OCI-LY7 (cell line): Measurements from ENCODE around the gene CHST11. TPM values are rescaled to one million over a fixed set of nuclear protein-coding genes. Genes with fewer than 3 reads are reported as not detected.

Experiments used
- BruUV-seq: library from RNA; stranded (reverse); fragments of 400-500 nt; replicated peaks from 2 replicates; lab custom pipeline; 2021; lab: Mats Ljungman, UMichigan
- CTCF ChIA-PET: fragments of 300-600 bp; sonication (Branson Sonifier 250); formaldehyde crosslinking; loops from one replicate; lab custom pipeline; 2022; ENCODE audit warnings: antibody characterized with exemption; ENCODE audit not compliant: unreplicated experiment; lab: Charles Lee
- POLR2A ChIA-PET: fragments of 300-600 bp; sonication (Branson Sonifier 250); formaldehyde crosslinking; loops from one replicate; lab custom pipeline; 2022; ENCODE audit warnings: antibody characterized with exemption; lab: Charles Lee
- DNase-seq: peaks from one replicate; pipeline ENCODE4 v3.0.0-alpha.2; 2015; ENCODE audit warnings: low spot score
- H2AFZ ChIP-seq: fragments of 200-600 bp; sonication (generic), shearing (Covaris generic); 2 replicates; pipeline ENCODE4 v1.6.1; 2014; ENCODE audit warnings: mild to moderate bottlenecking, antibody characterized with exemption, low read length, moderate library complexity
- H3K27ac ChIP-seq: fragments of 200-600 bp; sonication (generic); 2 replicates; pipeline ENCODE4 v1.5.1; 2014; ENCODE audit warnings: mixed run types, low read depth, mild to moderate bottlenecking, moderate library complexity, low read length, inconsistent platforms; ENCODE audit not compliant: poor library complexity, severe bottlenecking
- H3K36me3 ChIP-seq: fragments of 200-600 bp; sonication (generic); 2 replicates; pipeline ENCODE4 v1.6.1; 2014; ENCODE audit warnings: mild to moderate bottlenecking, antibody characterized with exemption, low read length, moderate library complexity, mixed read lengths; ENCODE audit not compliant: insufficient read depth
- H3K4me1 ChIP-seq: fragments of 200-600 bp; sonication (generic); 2 replicates; pipeline ENCODE4 v1.5.1; 2014; ENCODE audit warnings: mild to moderate bottlenecking, low read length; ENCODE audit not compliant: insufficient read depth, poor library complexity, severe bottlenecking
- H3K4me2 ChIP-seq: fragments of 200-600 bp; sonication (generic); 2 replicates; pipeline ENCODE4 v1.6.1; 2014; ENCODE audit warnings: mild to moderate bottlenecking, low read length
- H3K4me3 ChIP-seq: fragments of 200-600 bp; sonication (generic); 2 replicates; pipeline ENCODE4 v1.5.1; 2014; ENCODE audit warnings: mild to moderate bottlenecking, low read depth, low read length; ENCODE audit not compliant: poor library complexity, severe bottlenecking
- H3K79me2 ChIP-seq: fragments of 200-600 bp; sonication (generic); 2 replicates; pipeline ENCODE4 v1.6.1; 2016; ENCODE audit warnings: low read depth, mild to moderate bottlenecking, low read length, moderate library complexity, mixed read lengths; ENCODE audit not compliant: insufficient read depth
- H3K9me2 ChIP-seq: fragments of 200-600 bp; sonication (generic); 2 replicates; pipeline ENCODE4 v1.6.1; 2016; ENCODE audit warnings: mild to moderate bottlenecking, low read length, mixed read lengths; ENCODE audit not compliant: insufficient read depth
- H3K9me3 ChIP-seq: fragments of 200-600 bp; sonication (generic); 2 replicates; pipeline ENCODE4 v1.6.1; 2014; ENCODE audit warnings: mild to moderate bottlenecking, mixed run types, low read length, mixed read lengths
- H4K20me1 ChIP-seq: fragments of 200-600 bp; sonication (generic); 2 replicates; pipeline ENCODE4 v1.6.1; 2014; ENCODE audit warnings: mild to moderate bottlenecking, antibody characterized with exemption, low read length, moderate library complexity, mixed read lengths; ENCODE audit not compliant: insufficient read depth
- EZH2phosphoT487 ChIP-seq: fragments of 200-600 bp; sonication (generic); IDR thresholded peaks from 2 replicates; pipeline ENCODE4 v1.6.1; 2018; ENCODE audit warnings: low read depth, borderline replicate concordance, mild to moderate bottlenecking, mixed run types, antibody characterized with exemption, low read length, moderate library complexity, mixed read lengths
- intact Hi-C: fragments of 100-400 bp; cut with micrococcal nuclease; formaldehyde crosslinking; loops from one replicate; pipeline ENCODE4 v1.10.0; 2022; ENCODE audit not compliant: unreplicated experiment
- total RNA-seq, 2 experiments: library from RNA; depleted of rRNA in 1 of 2; stranded (reverse); fragments of >200 nt in 1 of 2; shearing (Covaris generic) in 1 of 2; gene quantifications; 2 replicates each; pipeline ENCODE4 v1.2.3, GENCODE V29; 2014 to 2022
- TF ChIP-seq, protein P1 (sequence below): fragments of 200-600 bp; sonication (generic); conservative IDR thresholded peaks from 2 replicates; pipeline ENCODE4 v1.5.1; 2014; ENCODE audit warnings: mild to moderate bottlenecking, antibody characterized with exemption, low read length, moderate library complexity, mixed read lengths

CHST11 gene
- total RNA-seq, 2 experiments from 2014 or later: 15.2 to 41.6 TPM

DNA sequence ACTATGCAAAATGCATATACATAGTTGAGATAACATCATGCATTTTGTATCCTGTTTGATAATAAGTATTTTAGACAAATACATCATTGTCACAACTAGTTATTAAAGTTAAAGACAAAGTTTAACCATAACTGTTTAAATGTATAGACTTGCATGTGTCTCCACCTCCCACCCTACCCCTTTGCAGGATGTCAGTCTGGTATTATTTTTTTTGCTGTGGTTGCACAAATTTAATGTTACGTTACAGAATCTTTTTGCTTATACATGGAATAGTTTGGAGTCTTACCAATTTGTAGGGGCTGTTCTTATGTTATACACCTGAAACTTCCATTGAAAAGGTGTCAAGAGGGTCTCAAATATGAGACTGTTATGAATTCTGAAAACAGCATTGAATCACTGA lies 5.6 kb downstream of the CHST11 start:
- Histone ChIP-seq H3K4me3 (peak overlapping the region; percentile 41), H2AFZ (no peak overlapping the region), H3K79me2 (peaks cover 98% of the 10 kb centered on the region), H4K20me1 (peaks cover 9% of the 10 kb centered on the region; the same call in 1 of the 2 replicates), H3K27ac (peak overlapping the region; percentile 59), H3K9me2 (no peaks in the 10 kb centered on the region), H3K4me1 (peaks cover 73% of the 10 kb centered on the region), H3K4me2 (peak overlapping the region; percentile 67), H3K9me3 (no peaks in the 10 kb centered on the region), H3K36me3 (no peaks in the 10 kb centered on the region; the same call in 1 of the 2 replicates)
- ChIA-PET CTCF (no interaction called here), POLR2A (no interaction called here)
- TSS peak; percentile 27 for BruUV-seq
- TF ChIP-seq, protein P1, sequence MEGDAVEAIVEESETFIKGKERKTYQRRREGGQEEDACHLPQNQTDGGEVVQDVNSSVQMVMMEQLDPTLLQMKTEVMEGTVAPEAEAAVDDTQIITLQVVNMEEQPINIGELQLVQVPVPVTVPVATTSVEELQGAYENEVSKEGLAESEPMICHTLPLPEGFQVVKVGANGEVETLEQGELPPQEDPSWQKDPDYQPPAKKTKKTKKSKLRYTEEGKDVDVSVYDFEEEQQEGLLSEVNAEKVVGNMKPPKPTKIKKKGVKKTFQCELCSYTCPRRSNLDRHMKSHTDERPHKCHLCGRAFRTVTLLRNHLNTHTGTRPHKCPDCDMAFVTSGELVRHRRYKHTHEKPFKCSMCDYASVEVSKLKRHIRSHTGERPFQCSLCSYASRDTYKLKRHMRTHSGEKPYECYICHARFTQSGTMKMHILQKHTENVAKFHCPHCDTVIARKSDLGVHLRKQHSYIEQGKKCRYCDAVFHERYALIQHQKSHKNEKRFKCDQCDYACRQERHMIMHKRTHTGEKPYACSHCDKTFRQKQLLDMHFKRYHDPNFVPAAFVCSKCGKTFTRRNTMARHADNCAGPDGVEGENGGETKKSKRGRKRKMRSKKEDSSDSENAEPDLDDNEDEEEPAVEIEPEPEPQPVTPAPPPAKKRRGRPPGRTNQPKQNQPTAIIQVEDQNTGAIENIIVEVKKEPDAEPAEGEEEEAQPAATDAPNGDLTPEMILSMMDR: no peak
- no peak for TF ChIP-seq EZH2phosphoT487
- intact Hi-C loops: no loop called here
- DNase-seq: no peak

DNA sequence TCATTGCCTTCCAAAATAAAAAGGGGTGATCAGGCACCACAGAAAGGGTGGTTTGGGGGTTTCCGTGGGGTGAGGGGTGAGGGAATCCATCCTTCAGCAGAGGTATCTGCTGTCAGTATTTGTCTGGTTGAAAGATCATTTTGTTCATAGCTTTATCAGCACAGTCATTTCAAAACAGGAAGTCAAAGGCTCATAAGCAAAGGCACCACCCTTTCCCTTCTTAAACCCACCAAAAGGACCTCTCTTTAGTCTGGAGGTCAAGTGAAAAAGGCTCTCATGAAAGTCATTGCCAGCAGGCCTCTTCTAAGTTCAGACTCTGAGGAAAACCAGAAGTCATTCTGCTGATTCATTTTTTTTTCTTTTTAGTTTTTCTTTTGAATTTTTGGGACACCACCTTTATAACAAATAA lies 6.2 kb downstream of the CHST11 start:
- Histone ChIP-seq H3K4me2 (peak overlapping the region; percentile 67), H3K79me2 (peaks cover 98% of the 10 kb centered on the region)
- peak; percentile 65 for DNase-seq

DNA sequence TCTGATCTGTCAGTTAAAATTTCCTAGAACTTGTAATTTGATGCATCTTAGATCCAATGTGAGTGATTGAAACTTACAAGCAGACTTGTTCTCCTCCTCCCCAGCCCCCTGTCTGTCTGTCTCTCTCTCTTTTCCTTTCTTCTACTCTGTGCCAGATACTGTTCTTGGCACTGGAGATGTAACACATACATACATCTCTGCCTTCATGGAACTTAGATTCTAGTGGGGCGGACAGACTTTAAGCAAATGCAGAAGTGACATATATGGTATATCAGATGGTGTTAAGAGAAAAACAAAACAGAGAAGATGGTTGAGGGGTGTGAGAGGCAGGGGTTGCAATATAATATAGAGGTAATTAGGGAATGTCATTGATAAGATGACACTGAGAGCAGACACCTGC lies 6.6 kb downstream of the CHST11 start:
- no peaks in the 10 kb centered on the region; the same call in 1 of the 2 replicates for H3K36me3 ChIP-seq
- H3K9me3 ChIP-seq: no peaks in the 10 kb centered on the region
- H4K20me1 ChIP-seq: peaks cover 9% of the 10 kb centered on the region; the same call in 1 of the 2 replicates
- BruUV-seq: no TSS peak
- no peak overlapping the region for H2AFZ ChIP-seq
- intact Hi-C loops: no loop called here
- peaks cover 83% of the 10 kb centered on the region for H3K4me1 ChIP-seq
- peak overlapping the region; percentile 59 for H3K27ac ChIP-seq
- ChIA-PET POLR2A (no interaction called here), CTCF (no interaction called here)
- peaks cover 98% of the 10 kb centered on the region for H3K79me2 ChIP-seq
- no peaks in the 10 kb centered on the region for H3K9me2 ChIP-seq
- peak overlapping the region; percentile 67 for H3K4me2 ChIP-seq
- H3K4me3 ChIP-seq: peak overlapping the region; percentile 41
- no peak for TF ChIP-seq EZH2phosphoT487
- TF ChIP-seq, protein P1: no peak
- DNase-seq: no peak

More for the DNA sequence above, 6.2 kb downstream of the CHST11 start:
- Histone ChIP-seq H3K9me2 (no peaks in the 10 kb centered on the region), H3K27ac (peak overlapping the region; percentile 59), H4K20me1 (peaks cover 9% of the 10 kb centered on the region; the same call in 1 of the 2 replicates), H3K4me1 (peaks cover 79% of the 10 kb centered on the region), H3K36me3 (no peaks in the 10 kb centered on the region; the same call in 1 of the 2 replicates), H2AFZ (no peak overlapping the region), H3K9me3 (no peaks in the 10 kb centered on the region), H3K4me3 (peak overlapping the region; percentile 41)
- intact Hi-C loops: no loop called here
- no TSS peak for BruUV-seq
- TF ChIP-seq, protein P1: no peak
- no peak for TF ChIP-seq EZH2phosphoT487
- ChIA-PET POLR2A (no interaction called here), CTCF (no interaction called here)
